AG04449 (cell line): ENCODE data around the gene CLNK.

Source experiments
- CTCF ChIA-PET: fragments of 350-600 bp; formaldehyde crosslinking; extraction: SDS; loops from one replicate; lab custom pipeline; 2021; ENCODE audit warnings: antibody characterized with exemption; lab: Yijun Ruan, JAX
- POLR2A ChIA-PET: fragments of 400-600, 350-600 bp; formaldehyde crosslinking; extraction: SDS; loops from one replicate; lab custom pipeline; 2020; ENCODE audit warnings: antibody characterized with exemption, inconsistent platforms; lab: Yijun Ruan, JAX
- DNase-seq: peaks from one replicate; pipeline ENCODE4 v3.0.0-alpha.2; 2010; ENCODE audit warnings: low read depth, low spot score
- H3K4me3 ChIP-seq: 2 replicates; pipeline ENCODE4 v1.5.1; 2011; ENCODE audit warnings: low read depth, mild to moderate bottlenecking, control low read depth, low read length
- CTCF ChIP-seq: IDR thresholded peaks from one replicate; pipeline ENCODE4 v1.5.1; 2011; ENCODE audit warnings: mild to moderate bottlenecking, moderate library complexity, low read length, control low read depth, inconsistent platforms; ENCODE audit not compliant: insufficient read depth; ENCODE audit errors: missing control alignments

Gene CLNK

GRCh38 chr4:10704430-10704810 lies 19.9 kb upstream of the CLNK start:
- ChIA-PET POLR2A (no interaction called here), CTCF (interaction anchor here (1.2 kb wide), 1 partner anchor 14 kb away, joined by 4 read pairs; no protein-coding TSS in a partner anchor)
- TF ChIP-seq CTCF, result no peak
- H3K4me3 ChIP-seq, result no peak overlapping the region
- DNase-seq, result no peak

DNA sequence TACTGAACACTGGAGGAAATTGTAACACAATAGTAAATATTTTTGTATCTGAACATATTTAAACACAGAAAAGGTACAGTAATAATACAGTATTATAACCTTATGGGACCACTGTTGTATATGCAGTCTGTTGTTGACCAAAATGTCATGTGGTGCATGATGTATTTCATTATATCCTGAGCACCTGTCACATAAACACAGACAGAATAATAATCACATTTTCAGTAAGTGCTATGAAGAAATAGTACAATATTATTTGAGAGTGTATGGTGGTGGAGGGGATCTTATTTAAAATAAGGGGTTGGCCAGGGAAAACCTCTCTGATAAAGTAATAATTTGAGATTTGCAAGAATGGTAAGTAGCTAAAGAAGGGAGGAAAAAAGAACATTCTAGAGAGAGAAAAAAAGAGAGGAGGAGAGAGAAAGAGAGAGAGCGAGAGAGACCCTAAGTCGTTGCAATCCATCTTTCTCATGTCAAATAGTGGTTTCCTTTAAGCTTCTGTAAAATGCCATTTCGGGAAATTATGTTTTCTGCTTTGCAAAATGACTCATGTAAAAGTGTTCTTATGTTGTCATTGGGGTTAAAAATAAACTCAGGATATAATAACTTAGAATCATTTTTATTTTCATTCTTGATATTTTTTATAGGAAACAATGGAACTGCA lies 19.3 kb upstream of the CLNK start:
- ChIA-PET CTCF (interaction anchor here (1.2 kb wide), 1 partner anchor 13 kb away, joined by 4 read pairs; no protein-coding TSS in a partner anchor), POLR2A (no interaction called here)
- DNase-seq, result no peak
- no peak for TF ChIP-seq CTCF
- no peak overlapping the region for H3K4me3 ChIP-seq

- CTCF ChIA-PET, result no interaction called here
- POLR2A ChIA-PET, result no interaction called here
- H3K4me3 ChIP-seq, result no peak overlapping the region
- no peak for TF ChIP-seq CTCF
- no peak for DNase-seq
These were observed 18.6 kb upstream of the CLNK start for GRCh38 chr4:10703156-10703555.

DNA sequence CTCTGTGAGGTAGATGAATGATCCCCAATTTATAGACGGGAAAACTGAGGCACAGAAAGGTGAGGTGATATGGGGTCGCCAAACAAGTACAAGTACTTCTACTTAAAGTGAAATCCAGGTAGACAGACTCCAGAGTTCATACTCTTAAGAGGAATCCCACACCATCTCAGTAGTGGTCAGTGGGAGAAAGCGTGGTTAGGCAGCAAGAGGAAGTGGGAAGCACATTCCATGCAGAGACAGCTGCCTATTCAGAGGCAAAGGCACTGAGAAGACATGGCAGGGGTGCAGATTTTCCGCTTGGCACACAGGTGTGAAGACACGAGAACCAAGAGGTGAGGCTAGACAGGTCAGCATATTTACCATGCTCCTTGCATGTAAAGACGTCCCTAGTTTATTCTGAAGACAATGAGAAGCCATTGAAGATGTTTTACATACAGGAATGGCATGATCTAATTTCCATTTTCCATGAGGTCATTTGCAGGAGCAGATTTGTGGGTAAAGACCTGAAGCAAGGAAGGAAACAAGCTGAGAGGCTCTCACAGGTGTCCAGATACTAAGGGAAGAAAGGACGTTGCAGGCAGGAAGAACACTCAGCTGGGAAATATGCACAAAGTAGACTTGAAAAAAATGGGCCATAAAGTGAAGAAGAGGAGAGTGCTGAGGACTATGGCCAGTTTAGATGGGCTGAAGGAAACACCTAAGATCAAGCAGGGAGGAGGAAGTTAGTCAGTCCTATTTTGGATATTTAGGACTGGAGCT lies 17.3 kb upstream of the CLNK start:
- no peak for DNase-seq
- no peak for TF ChIP-seq CTCF
- no peak overlapping the region for H3K4me3 ChIP-seq
- ChIA-PET CTCF (no interaction called here), POLR2A (no interaction called here)

GRCh38 chr4:10701161-10701560 lies 16.6 kb upstream of the CLNK start:
- TF ChIP-seq CTCF, result no peak
- no peak for DNase-seq
- H3K4me3 ChIP-seq, result no peak overlapping the region
- POLR2A ChIA-PET, result interaction anchor here (0.6 kb wide), 1 partner anchor 45 kb away, joined by 3 read pairs; no protein-coding TSS in a partner anchor
- CTCF ChIA-PET, result no interaction called here

DNA sequence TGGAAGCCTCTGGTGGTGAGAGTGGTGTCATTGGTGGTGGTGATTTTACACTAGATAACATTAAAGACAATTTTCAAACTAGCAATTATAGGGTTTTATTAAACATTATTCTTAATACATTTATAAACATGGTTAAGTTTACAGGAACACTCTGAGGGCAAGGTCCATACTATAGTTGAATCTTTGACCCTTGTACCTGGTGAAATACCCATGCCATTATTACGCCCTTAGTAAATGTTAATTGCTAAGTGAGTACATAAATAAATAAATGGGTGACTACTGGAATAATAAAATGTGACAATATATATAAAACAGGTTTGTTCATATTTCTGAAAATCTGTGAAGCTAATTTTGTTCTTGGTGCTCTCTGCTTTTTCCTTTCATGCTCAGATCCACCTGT lies 13.6 kb upstream of the CLNK start:
- CTCF ChIA-PET, result no interaction called here
- POLR2A ChIA-PET, result no interaction called here
- no peak for DNase-seq

More for the DNA sequence above, 13.6 kb upstream of the CLNK start:
- H3K4me3 ChIP-seq, result no peak overlapping the region
- no peak for TF ChIP-seq CTCF
